ENCODE results near the gene GANAB.

The GANAB gene

DNA sequence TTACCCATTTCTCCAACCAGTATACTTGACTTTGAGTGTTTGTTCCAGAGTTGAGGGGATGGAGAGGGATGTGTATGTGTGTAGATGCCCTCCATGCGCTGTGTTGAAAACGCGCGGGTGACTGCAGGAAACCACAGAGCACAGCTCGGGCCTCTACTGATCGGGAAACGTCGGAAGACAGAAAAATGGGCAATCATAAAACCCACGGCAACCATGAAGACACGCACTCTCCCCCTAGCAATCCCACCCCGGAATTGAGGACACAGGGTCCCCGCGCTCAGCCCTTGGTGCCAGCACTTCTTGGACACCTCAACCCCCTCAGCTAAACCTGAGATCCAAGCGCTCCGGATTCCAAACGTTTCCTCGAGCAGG, 24.8 kb upstream of the GANAB start:
- peaks cover 8% of the 10 kb centered on the region for H3K36me3 ChIP-seq (ENCODE audit: control insufficient read depth, insufficient read depth, low read length)
- H3K4me3 ChIP-seq (replicated peaks; ENCODE audit: low read depth, low read length) = peak overlapping the region; percentile 91
- H3K27me3 ChIP-seq (replicated peaks; ENCODE audit: control insufficient read depth, insufficient read depth, low read length) = no peaks in the 10 kb centered on the region
- TF ChIP-seq, protein P1, sequence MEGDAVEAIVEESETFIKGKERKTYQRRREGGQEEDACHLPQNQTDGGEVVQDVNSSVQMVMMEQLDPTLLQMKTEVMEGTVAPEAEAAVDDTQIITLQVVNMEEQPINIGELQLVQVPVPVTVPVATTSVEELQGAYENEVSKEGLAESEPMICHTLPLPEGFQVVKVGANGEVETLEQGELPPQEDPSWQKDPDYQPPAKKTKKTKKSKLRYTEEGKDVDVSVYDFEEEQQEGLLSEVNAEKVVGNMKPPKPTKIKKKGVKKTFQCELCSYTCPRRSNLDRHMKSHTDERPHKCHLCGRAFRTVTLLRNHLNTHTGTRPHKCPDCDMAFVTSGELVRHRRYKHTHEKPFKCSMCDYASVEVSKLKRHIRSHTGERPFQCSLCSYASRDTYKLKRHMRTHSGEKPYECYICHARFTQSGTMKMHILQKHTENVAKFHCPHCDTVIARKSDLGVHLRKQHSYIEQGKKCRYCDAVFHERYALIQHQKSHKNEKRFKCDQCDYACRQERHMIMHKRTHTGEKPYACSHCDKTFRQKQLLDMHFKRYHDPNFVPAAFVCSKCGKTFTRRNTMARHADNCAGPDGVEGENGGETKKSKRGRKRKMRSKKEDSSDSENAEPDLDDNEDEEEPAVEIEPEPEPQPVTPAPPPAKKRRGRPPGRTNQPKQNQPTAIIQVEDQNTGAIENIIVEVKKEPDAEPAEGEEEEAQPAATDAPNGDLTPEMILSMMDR (IDR thresholded peaks at IDR 0.05; ENCODE audit: insufficient read depth, low read length, poor library complexity, severe bottlenecking) = no peak
- no peak for DNase-seq (ENCODE audit: extremely low read depth, insufficient read length)

DNA sequence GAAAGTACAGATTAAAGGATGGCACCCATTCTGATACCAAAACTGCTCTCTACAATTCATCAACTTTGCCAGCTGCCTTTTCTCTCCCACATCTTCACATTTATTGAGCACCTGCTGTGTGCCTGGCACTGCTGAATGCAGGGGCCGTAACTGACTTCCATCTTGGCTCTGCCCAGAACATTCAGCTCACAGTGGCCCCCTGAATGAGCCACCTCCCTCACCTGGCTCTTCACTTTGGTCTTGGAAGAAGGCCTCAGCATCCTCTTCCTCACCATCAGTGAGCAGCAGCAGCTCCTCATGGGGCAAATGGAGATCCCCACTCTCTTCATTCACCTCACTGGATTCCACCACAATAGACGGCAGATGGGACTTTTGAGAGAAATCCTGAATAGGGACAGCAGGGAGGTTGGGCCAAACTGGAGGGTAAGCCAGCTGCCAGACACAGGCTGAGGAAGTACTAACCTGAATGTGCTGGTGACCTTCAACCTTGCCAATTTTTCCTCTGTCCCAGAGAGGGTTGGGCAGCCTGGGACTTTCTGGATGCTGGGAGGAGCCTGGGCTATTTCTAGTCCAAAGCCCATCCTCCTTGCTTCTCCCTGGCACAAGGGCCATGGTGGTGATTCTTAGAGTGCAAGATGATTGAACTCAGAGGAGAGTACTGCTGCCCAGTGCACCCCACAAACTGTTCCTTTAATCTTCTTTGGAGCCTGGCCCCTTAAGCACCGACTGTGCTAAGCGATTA, 23.2 kb upstream of the GANAB start:
- H3K36me3 ChIP-seq (ENCODE audit: control insufficient read depth, insufficient read depth, low read length) = peaks cover 8% of the 10 kb centered on the region
- TF ChIP-seq, protein P1 (IDR thresholded peaks at IDR 0.05; ENCODE audit: insufficient read depth, low read length, poor library complexity, severe bottlenecking) = no peak
- DNase-seq (ENCODE audit: extremely low read depth, insufficient read length) = no peak
- no peaks in the 10 kb centered on the region for H3K27me3 ChIP-seq (replicated peaks; ENCODE audit: control insufficient read depth, insufficient read depth, low read length)
- no peak overlapping the region for H3K4me3 ChIP-seq (replicated peaks; ENCODE audit: low read depth, low read length)

DNA sequence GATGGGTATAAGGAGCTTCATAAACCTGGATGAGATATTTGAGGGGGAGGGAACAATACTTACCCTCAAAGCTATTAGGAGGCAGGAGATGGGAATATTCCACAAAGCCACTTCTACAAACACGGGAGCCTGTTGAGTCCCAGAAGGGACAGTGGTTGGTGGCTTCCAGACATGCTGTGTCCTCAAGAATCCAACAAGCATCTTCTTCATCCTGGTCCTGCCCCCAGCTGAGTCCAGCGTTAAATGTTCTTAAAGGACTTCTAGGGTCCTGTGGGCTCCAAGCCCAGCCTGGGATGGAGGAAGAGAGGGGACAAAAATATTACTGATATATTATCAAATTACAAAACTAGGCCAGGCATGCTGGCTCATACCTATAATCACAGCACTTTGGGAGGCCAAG, 21.0 kb upstream of the GANAB start:
- Histone ChIP-seq H3K4me3 (replicated peaks; ENCODE audit: low read depth, low read length) (no peak overlapping the region; the same call in 1 of the 2 replicates), H3K27me3 (replicated peaks; ENCODE audit: control insufficient read depth, insufficient read depth, low read length) (no peaks in the 10 kb centered on the region), H3K36me3 (ENCODE audit: control insufficient read depth, insufficient read depth, low read length) (peaks cover 15% of the 10 kb centered on the region)
- TF ChIP-seq, protein P1 (IDR thresholded peaks at IDR 0.05; ENCODE audit: insufficient read depth, low read length, poor library complexity, severe bottlenecking) = no peak
- DNase-seq (ENCODE audit: extremely low read depth, insufficient read length) = no peak

DNA sequence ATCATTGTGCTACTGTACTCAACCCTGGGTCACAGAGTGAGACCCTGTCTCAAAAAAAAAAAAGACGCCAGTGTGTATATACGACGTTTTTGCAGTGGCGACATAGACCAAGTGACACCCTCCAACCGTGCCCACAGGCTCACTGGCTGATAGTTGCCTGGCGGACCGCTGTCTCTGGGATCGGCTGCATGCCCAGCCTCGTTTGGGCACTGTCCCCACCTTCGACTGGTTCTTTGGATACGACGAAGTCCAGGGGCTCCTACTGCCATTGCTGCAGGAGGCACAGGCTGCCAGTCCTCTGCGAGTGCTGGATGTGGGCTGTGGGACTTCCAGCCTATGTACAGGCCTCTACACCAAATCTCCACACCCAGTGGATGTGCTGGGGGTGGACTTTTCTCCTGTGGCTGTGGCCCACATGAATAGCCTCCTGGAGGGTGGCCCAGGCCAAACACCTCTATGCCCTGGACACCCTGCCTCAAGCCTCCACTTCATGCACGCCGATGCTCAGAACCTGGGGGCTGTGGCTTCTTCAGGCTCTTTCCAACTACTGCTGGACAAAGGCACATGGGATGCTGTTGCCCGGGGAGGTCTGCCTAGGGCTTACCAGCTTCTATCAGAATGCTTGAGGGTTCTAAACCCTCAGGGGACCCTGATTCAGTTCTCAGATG, 20.0 kb upstream of the GANAB start:
- TF ChIP-seq, protein P1 (IDR thresholded peaks at IDR 0.05; ENCODE audit: insufficient read depth, low read length, poor library complexity, severe bottlenecking) = no peak
- Histone ChIP-seq H3K36me3 (ENCODE audit: control insufficient read depth, insufficient read depth, low read length) (peaks cover 15% of the 10 kb centered on the region), H3K4me3 (replicated peaks; ENCODE audit: low read depth, low read length) (peak overlapping the region; percentile 78)

DNA sequence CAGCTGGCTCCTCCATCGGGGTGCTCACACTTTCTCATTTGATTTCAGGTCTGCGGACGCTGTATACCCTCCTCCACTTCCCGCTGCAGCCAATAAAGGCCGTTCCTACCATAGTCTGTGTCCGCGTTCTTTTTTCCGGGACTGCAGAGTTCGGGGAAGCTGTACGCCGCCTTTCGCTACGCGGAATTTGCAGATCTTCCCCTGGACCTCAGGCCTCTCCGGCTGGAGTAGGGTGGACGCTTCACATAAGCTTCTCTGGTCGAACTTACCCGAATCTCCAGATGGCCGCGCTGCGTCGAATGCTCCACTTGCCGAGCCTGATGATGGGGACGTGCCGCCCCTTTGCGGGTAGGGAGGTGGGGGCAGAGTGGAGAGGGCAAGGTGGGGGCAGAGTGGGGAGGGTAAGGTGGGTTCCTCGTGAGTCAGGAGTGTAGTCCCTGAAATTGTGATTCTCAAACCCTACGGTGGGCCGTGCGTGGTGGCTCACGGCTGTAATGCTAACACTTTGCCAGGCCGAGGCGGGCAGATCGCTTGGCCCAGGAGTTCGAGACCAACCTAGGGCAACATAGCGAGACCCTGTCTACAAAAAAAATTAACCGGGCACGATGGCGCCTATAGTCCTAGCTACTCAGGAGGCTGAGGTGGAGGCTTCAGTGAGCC, 19.3 kb upstream of the GANAB start:
- Histone ChIP-seq H3K4me3 (replicated peaks; ENCODE audit: low read depth, low read length) (peak overlapping the region; percentile 78), H3K36me3 (ENCODE audit: control insufficient read depth, insufficient read depth, low read length) (peaks cover 15% of the 10 kb centered on the region), H3K27me3 (replicated peaks; ENCODE audit: control insufficient read depth, insufficient read depth, low read length) (no peaks in the 10 kb centered on the region)
- TF ChIP-seq, protein P1 (IDR thresholded peaks at IDR 0.05; ENCODE audit: insufficient read depth, low read length, poor library complexity, severe bottlenecking) = no peak
- peak; percentile 58 for DNase-seq (ENCODE audit: extremely low read depth, insufficient read length)

More for the DNA sequence above, 20.0 kb upstream of the GANAB start:
- no peaks in the 10 kb centered on the region for H3K27me3 ChIP-seq (replicated peaks; ENCODE audit: control insufficient read depth, insufficient read depth, low read length)
- no peak for DNase-seq (ENCODE audit: extremely low read depth, insufficient read length)

Data from GM06990 (cell line).